Neural cell (in vitro differentiated cells): ENCODE measurements around the gene IGSF3. TPM values are rescaled to one million over a fixed set of nuclear protein-coding genes. Genes with fewer than 3 reads are reported as not detected.

ENCODE experiments used
- H2AFZ ChIP-seq: fragments of 200-600, 300-800 bp; sonication (generic), shearing (Covaris generic); 2 replicates; pipeline ENCODE4 v1.6.0; 2014; ENCODE audit warnings: low read depth, mild to moderate bottlenecking, antibody characterized with exemption, low read length, moderate library complexity
- H3F3A ChIP-seq: fragments of 200-600 bp; shearing (Covaris generic); 2 replicates; pipeline ENCODE4 v1.6.1; 2016; ENCODE audit warnings: mild to moderate bottlenecking, moderate library complexity, mixed read lengths, antibody characterized with exemption, low read length; ENCODE audit not compliant: insufficient read depth, poor library complexity, severe bottlenecking
- H3K27ac ChIP-seq: fragments of 200-600, 300-800 bp; sonication (generic), shearing (Covaris generic); 2 replicates; pipeline ENCODE4 v1.5.1; 2014; ENCODE audit warnings: mild to moderate bottlenecking, low read length, moderate library complexity
- H3K27me3 ChIP-seq: fragments of 300-800, 200-600 bp; sonication (generic), shearing (Covaris generic); 2 replicates; pipeline ENCODE4 v1.6.0; 2014; ENCODE audit warnings: mild to moderate bottlenecking, low read depth, low read length, moderate library complexity; ENCODE audit not compliant: insufficient read depth
- H3K36me3 ChIP-seq: fragments of 300-800, 200-600 bp; sonication (generic), shearing (Covaris generic); 2 replicates; pipeline ENCODE4 v1.5.1; 2014; ENCODE audit warnings: mild to moderate bottlenecking, antibody characterized with exemption, low read length, moderate library complexity; ENCODE audit not compliant: insufficient read depth
- H3K4me2 ChIP-seq: fragments of 300-800, 200-600 bp; sonication (generic), shearing (Covaris generic); 2 replicates; pipeline ENCODE4 v1.6.0; 2014; ENCODE audit warnings: mild to moderate bottlenecking, low read length
- H3K4me3 ChIP-seq: fragments of 300-800, 200-600 bp; sonication (generic), shearing (Covaris generic); 2 replicates; pipeline ENCODE4 v1.5.1; 2014; ENCODE audit warnings: mild to moderate bottlenecking, low read length, moderate library complexity
- H3K79me2 ChIP-seq: fragments of 200-600 bp; shearing (Covaris generic); replicated peaks from 2 replicates; pipeline ENCODE4 v1.6.0; 2014; ENCODE audit warnings: mild to moderate bottlenecking, low read length, moderate library complexity; ENCODE audit not compliant: insufficient read depth
- H3K9ac ChIP-seq: fragments of 300-800, 200-600 bp; sonication (generic), shearing (Covaris generic); 2 replicates; pipeline ENCODE4 v1.6.1; 2016; ENCODE audit warnings: mild to moderate bottlenecking, low read length, mixed read lengths
- H3K9me2 ChIP-seq: fragments of 200-600 bp; shearing (Covaris generic); 2 replicates; pipeline ENCODE4 v1.6.1; 2016; ENCODE audit warnings: mild to moderate bottlenecking, low read length, mixed read lengths; ENCODE audit not compliant: insufficient read depth
- H3K9me3 ChIP-seq: fragments of 200-600, 300-800 bp; sonication (generic), shearing (Covaris generic); 2 replicates; pipeline ENCODE4 v1.6.1; 2016; ENCODE audit warnings: mild to moderate bottlenecking, mixed run types, low read length, moderate library complexity, mixed read lengths
- H4K20me1 ChIP-seq: fragments of 200-600 bp; shearing (Covaris generic); 2 replicates; pipeline ENCODE4 v1.6.1; 2016; ENCODE audit warnings: mild to moderate bottlenecking, mixed run types; ENCODE audit not compliant: insufficient read depth
- CTCF ChIP-seq: fragments of 450-650 bp; IDR thresholded peaks from 2 replicates; pipeline ENCODE4 v1.5.1; 2014; ENCODE audit warnings: antibody characterized with exemption, mild to moderate bottlenecking, moderate library complexity; ENCODE audit not compliant: poor library complexity, severe bottlenecking
- EP300 ChIP-seq: fragments of 450-650 bp; conservative IDR thresholded peaks from 2 replicates; pipeline ENCODE4 v1.6.1; 2014; ENCODE audit warnings: antibody characterized with exemption, mild to moderate bottlenecking, moderate library complexity; ENCODE audit not compliant: poor library complexity, severe bottlenecking
- EZH2 ChIP-seq: fragments of 200-600, 300-800 bp; shearing (Covaris generic), sonication (generic); IDR thresholded peaks from 2 replicates; pipeline ENCODE4 v1.6.1; 2014; ENCODE audit warnings: antibody characterized with exemption, low read length, borderline replicate concordance, mild to moderate bottlenecking; ENCODE audit not compliant: insufficient read depth, poor library complexity, severe bottlenecking
- MXI1 ChIP-seq: fragments of 450-650 bp; conservative IDR thresholded peaks from 2 replicates; pipeline ENCODE4 v1.6.1; 2014; ENCODE audit warnings: antibody characterized with exemption, mild to moderate bottlenecking; ENCODE audit not compliant: poor library complexity, severe bottlenecking
- POLR2AphosphoS5 ChIP-seq: IDR thresholded peaks from 2 replicates; pipeline ENCODE4 v1.6.1; 2012
- RAD21 ChIP-seq: fragments of 450-650 bp; conservative IDR thresholded peaks from 2 replicates; pipeline ENCODE4 v1.6.1; 2014; ENCODE audit warnings: antibody characterized with exemption, mild to moderate bottlenecking, moderate library complexity
- REST ChIP-seq: IDR thresholded peaks from 2 replicates; pipeline ENCODE4 v1.6.1; 2012; ENCODE audit warnings: borderline replicate concordance
- SMC3 ChIP-seq: fragments of 450-650 bp; conservative IDR thresholded peaks from 2 replicates; pipeline ENCODE4 v1.6.1; 2014; ENCODE audit warnings: antibody characterized with exemption, mild to moderate bottlenecking, moderate library complexity; ENCODE audit not compliant: poor library complexity
- TAF1 ChIP-seq: IDR thresholded peaks from 2 replicates; pipeline ENCODE4 v1.6.1; 2012; ENCODE audit warnings: low read depth
- polyA plus RNA-seq: library from polyadenylated mRNA; depleted of rRNA; stranded (reverse); fragments of >200 nt; gene quantifications from 2 replicates; pipeline ENCODE4 v1.2.3, GENCODE V29; 2014

The IGSF3 gene
- polyA plus RNA-seq, 1 donor from 2014 or later, result 81.4 TPM

- no peak for TF ChIP-seq REST
These were observed 38.6 kb upstream of the IGSF3 start (continued) for GRCh38 chr1:116706123-116706522.

- H4K20me1 ChIP-seq, result no peaks in the 10 kb centered on the region
- H3K27me3 ChIP-seq, result no peaks in the 10 kb centered on the region
- H2AFZ ChIP-seq, result no peak overlapping the region
- no peak overlapping the region for H3K4me3 ChIP-seq
- H3K4me2 ChIP-seq, result no peak overlapping the region
- no peaks in the 10 kb centered on the region for H3K9me3 ChIP-seq
- H3K36me3 ChIP-seq, result no peaks in the 10 kb centered on the region
- no peak overlapping the region for H3K9ac ChIP-seq
- no peaks in the 10 kb centered on the region for H3K9me2 ChIP-seq
- no peaks in the 10 kb centered on the region for H3K79me2 ChIP-seq
- no peak overlapping the region for H3K27ac ChIP-seq
- no peak for TF ChIP-seq POLR2AphosphoS5
- no peak for TF ChIP-seq MXI1
- H3F3A ChIP-seq, result no peaks in the 10 kb centered on the region
These were observed 36.7 kb upstream of the IGSF3 start for GRCh38 chr1:116704278-116704677.

GRCh38 chr1:116699605-116700004 lies 32.1 kb upstream of the IGSF3 start:
- Histone ChIP-seq H3K9ac (no peak overlapping the region), H3K4me3 (no peak overlapping the region), H3K9me2 (no peaks in the 10 kb centered on the region), H3K79me2 (no peaks in the 10 kb centered on the region), H3K4me2 (no peak overlapping the region), H3K27ac (no peak overlapping the region), H3K36me3 (no peaks in the 10 kb centered on the region), H3K27me3 (no peaks in the 10 kb centered on the region), H2AFZ (no peak overlapping the region), H4K20me1 (no peaks in the 10 kb centered on the region), H3K9me3 (no peaks in the 10 kb centered on the region), H3F3A (peaks cover 6% of the 10 kb centered on the region)
- no peak for TF ChIP-seq EP300
- no peak for TF ChIP-seq MXI1
- TF ChIP-seq SMC3, result no peak
- TF ChIP-seq CTCF, result no peak
- TF ChIP-seq REST, result no peak
- TF ChIP-seq RAD21, result no peak
- TF ChIP-seq TAF1, result no peak
- no peak for TF ChIP-seq POLR2AphosphoS5
- no peak for TF ChIP-seq EZH2
